ENCODE measurements around the gene PGM1.

Gene PGM1

GRCh38 chr1:63705078-63705477 lies 111.9 kb downstream of the PGM1 start:
- DNase-seq = no peak

DNA sequence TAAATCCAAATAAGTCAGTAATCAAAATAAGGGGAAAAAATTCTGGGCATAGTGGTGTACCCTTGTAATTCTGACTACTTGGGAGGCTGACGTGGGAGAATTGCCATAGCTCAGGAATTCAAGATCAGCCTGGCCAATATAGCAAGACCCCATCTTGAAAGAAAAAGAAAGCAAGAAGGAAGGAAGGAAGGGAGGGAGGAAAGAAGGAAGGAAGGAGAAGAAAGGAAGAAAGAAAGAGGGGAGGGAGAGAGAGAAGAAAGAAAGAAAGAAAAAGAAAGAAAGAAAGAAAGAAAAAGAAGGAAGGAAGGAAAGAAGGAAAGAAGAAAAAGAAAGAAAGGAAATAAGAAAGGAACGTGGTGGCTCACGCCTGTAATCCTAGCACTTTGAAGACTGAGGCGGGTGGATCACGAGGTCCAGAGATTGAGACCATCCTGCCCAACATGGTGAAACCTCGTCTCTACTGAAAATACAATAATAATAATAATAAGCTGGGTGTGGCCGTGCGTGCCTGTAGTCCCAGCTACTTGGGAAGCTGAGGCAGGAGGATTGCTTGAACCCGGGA lies 116.1 kb downstream of the PGM1 start:
- no peak for DNase-seq

Measured in activated naive CD4-positive, alpha-beta T cell (primary cell).